Mesendoderm (in vitro differentiated cells): ENCODE results near the gene OR51A4.
"Not testable (repeated sequence)": the region's sequence is repeated elsewhere in the genome, so short reads cannot be mapped to it uniquely, and the experiment has no call there.

Experiments used
- DNase-seq: peaks from one replicate; pipeline ENCODE4 v3.0.0; 2013
- H2AK5ac ChIP-seq: 2 replicates; pipeline ENCODE4 v1.6.1; 2013; ENCODE audit warnings: low read length, inconsistent platforms
- H2BK120ac ChIP-seq: 2 replicates; pipeline ENCODE4 v1.6.1; 2013; ENCODE audit warnings: low read depth, mild to moderate bottlenecking, low read length, moderate library complexity, mixed read lengths
- H2BK15ac ChIP-seq: replicated peaks from 2 replicates; pipeline ENCODE4 v1.6.1; 2013; ENCODE audit warnings: low read depth, mild to moderate bottlenecking, moderate library complexity
- H2BK5ac ChIP-seq: 2 replicates; pipeline ENCODE4 v1.6.1; 2013; ENCODE audit warnings: low read length, inconsistent platforms
- H3K18ac ChIP-seq: 2 replicates; pipeline ENCODE4 v1.6.1; 2013; ENCODE audit warnings: mild to moderate bottlenecking, low read length, mixed read lengths
- H3K23ac ChIP-seq: one replicate; pipeline ENCODE4 v1.6.1; 2013; ENCODE audit warnings: low read length
- H3K27ac ChIP-seq: 2 replicates; pipeline ENCODE4 v1.5.1; 2013; ENCODE audit warnings: low read depth, mild to moderate bottlenecking, inconsistent platforms, low read length, moderate library complexity
- H3K27me3 ChIP-seq: 2 replicates; pipeline ENCODE4 v1.6.1; 2013; ENCODE audit warnings: low read length, control low read depth, mild to moderate bottlenecking, inconsistent platforms; ENCODE audit not compliant: insufficient read depth, poor library complexity
- H3K36me3 ChIP-seq: 2 replicates; pipeline ENCODE4 v1.6.1; 2013; ENCODE audit warnings: low read length, inconsistent platforms; ENCODE audit not compliant: control insufficient read depth, insufficient read depth
- H3K4ac ChIP-seq: one replicate; pipeline ENCODE4 v1.6.1; 2013; ENCODE audit warnings: low read depth, mild to moderate bottlenecking, low read length, moderate library complexity
- H3K4me1 ChIP-seq: 2 replicates; pipeline ENCODE4 v1.6.1; 2013; ENCODE audit warnings: low read depth, low read length, inconsistent platforms; ENCODE audit not compliant: control insufficient read depth
- H3K4me2 ChIP-seq: 2 replicates; pipeline ENCODE4 v1.6.1; 2013; ENCODE audit warnings: low read length
- H3K4me3 ChIP-seq: 2 replicates; pipeline ENCODE4 v1.5.1; 2013; ENCODE audit warnings: mild to moderate bottlenecking, low read length
- H3K56ac ChIP-seq: one replicate; pipeline ENCODE4 v1.6.1; 2013; ENCODE audit warnings: low read length
- H3K79me1 ChIP-seq: 2 replicates; pipeline ENCODE4 v1.6.1; 2013; ENCODE audit warnings: low read length, inconsistent platforms
- H3K79me2 ChIP-seq: 2 replicates; pipeline ENCODE4 v1.6.1; 2013; ENCODE audit warnings: mild to moderate bottlenecking, low read length; ENCODE audit not compliant: control insufficient read depth, insufficient read depth
- H3K9ac ChIP-seq: 2 replicates; pipeline ENCODE4 v1.6.1; 2013; ENCODE audit warnings: low read length, inconsistent platforms
- H4K5ac ChIP-seq: one replicate; pipeline ENCODE4 v1.6.1; 2013; ENCODE audit warnings: low read length
- H4K8ac ChIP-seq: one replicate; pipeline ENCODE4 v1.6.1; 2013; ENCODE audit warnings: low read depth, mild to moderate bottlenecking, control low read depth, low read length, moderate library complexity
- WGBS: extraction: QIAGEN DNeasy Blood & Tissue Kit; methylation state at CpG from one replicate; pipeline ENCODE4 v1.1.7; 2013; ENCODE audit warnings: low lambda C conversion rate, missing lambda C conversion rate; ENCODE audit not compliant: insufficient coverage; ENCODE audit errors: extremely low coverage; 5-methylcytosine and 5-hydroxymethylcytosine counted together

Gene OR51A4

DNA sequence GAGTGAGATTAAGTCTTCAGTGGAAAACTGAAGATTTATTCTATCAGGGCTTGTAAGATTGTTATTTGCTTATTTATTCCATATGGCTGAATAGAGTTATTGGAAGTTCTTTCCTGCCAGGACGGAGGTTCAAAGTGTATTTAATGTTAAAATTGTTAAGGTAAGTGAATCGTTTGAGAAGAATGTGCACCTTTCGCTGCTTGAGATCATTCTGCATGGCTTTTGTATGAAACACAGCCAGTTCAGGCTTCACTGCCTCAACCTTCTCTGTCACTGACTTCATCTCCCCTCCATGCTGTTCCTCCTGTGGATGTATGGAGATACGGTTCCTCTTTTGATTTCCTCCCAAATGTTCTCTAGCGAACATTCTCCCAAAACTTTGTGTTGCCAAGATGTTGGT lies 28.0 kb upstream of the OR51A4 start:
- no peaks in the 10 kb centered on the region for H3K27me3 ChIP-seq
- H2BK5ac ChIP-seq, result no peak overlapping the region
- no peak overlapping the region for H3K4me2 ChIP-seq
- no peak overlapping the region for H3K18ac ChIP-seq
- no peak for DNase-seq
- no peak overlapping the region for H3K23ac ChIP-seq
- H2BK15ac ChIP-seq, result no peak overlapping the region
- H4K8ac ChIP-seq, result no peak overlapping the region
- H3K79me1 ChIP-seq, result no peaks in the 10 kb centered on the region
- H3K4ac ChIP-seq, result no peak overlapping the region
- H3K36me3 ChIP-seq, result no peaks in the 10 kb centered on the region
- no peak overlapping the region for H4K5ac ChIP-seq
- no peak overlapping the region for H2BK120ac ChIP-seq
- no peak overlapping the region for H3K27ac ChIP-seq
- H2AK5ac ChIP-seq, result no peak overlapping the region
- no peak overlapping the region for H3K56ac ChIP-seq
- no peak overlapping the region for H3K4me3 ChIP-seq
- no CpG with 5 or more reads among the region's 5 CpGs for WGBS
- H3K9ac ChIP-seq, result no peak overlapping the region
- H3K79me2 ChIP-seq, result no peaks in the 10 kb centered on the region
- H3K4me1 ChIP-seq, result no peaks in the 10 kb centered on the region

DNA sequence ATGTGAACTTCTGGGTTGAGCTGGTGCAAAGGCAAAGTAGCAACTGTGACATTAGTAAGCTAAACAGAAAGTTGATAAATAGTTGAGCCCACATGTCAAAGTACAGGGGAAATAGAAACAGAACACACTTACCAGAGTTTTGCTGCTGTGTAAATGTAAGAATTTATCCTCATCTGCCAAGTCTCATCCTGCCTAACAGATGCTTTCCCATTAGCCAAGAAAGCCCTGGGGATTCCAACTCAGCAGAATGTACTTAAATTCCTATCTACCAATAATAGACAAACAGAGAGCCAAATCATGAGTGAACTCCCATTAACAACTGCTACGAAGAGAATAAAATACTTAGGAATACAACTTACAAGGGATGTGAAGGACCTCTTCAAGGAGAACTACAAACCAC lies 15.4 kb upstream of the OR51A4 start:
- H3K36me3 ChIP-seq, result no peaks in the 10 kb centered on the region
- no peak overlapping the region for H3K4me3 ChIP-seq
- H3K27me3 ChIP-seq, result no peaks in the 10 kb centered on the region
- H3K4me2 ChIP-seq, result no peak overlapping the region
- no peak overlapping the region for H3K56ac ChIP-seq
- no peaks in the 10 kb centered on the region for H3K79me2 ChIP-seq
- H2AK5ac ChIP-seq, result no peak overlapping the region
- H3K4me1 ChIP-seq, result no peaks in the 10 kb centered on the region
- no peak overlapping the region for H3K18ac ChIP-seq
- no peaks in the 10 kb centered on the region for H3K79me1 ChIP-seq
- H4K8ac ChIP-seq, result no peak overlapping the region
- H2BK5ac ChIP-seq, result no peak overlapping the region
- no peak overlapping the region for H2BK15ac ChIP-seq
- no peak overlapping the region for H3K9ac ChIP-seq
- DNase-seq, result no peak
- H3K27ac ChIP-seq, result no peak overlapping the region
- no peak overlapping the region for H2BK120ac ChIP-seq
- no peak overlapping the region for H4K5ac ChIP-seq
- WGBS, result no CpG with 5 or more reads among the region's 1 CpG
- H3K4ac ChIP-seq, result no peak overlapping the region
- H3K23ac ChIP-seq, result no peak overlapping the region

DNA sequence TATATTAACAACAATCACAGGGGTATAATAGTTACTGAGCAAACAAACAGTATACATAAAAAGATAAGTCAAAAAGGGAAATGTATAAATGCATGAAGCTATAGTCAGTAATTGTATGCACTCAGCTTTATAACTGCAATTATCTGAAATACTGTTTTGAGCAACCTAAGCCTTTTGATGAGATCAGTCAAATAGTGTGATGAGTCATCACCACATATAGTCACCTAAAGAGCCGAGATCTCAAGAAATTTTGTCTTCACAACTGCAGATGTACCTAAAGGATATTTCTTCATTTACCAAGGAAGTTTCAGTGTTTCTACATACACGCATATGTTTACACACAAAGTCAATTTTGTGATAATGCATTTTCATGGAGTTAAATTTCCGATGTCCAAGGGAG lies 13.5 kb upstream of the OR51A4 start:
- H3K79me2 ChIP-seq, result no peaks in the 10 kb centered on the region
- H2BK5ac ChIP-seq, result no peak overlapping the region
- H2BK120ac ChIP-seq, result no peak overlapping the region
- no peak for DNase-seq
- no peaks in the 10 kb centered on the region for H3K4me1 ChIP-seq
- H3K18ac ChIP-seq, result no peak overlapping the region
- no peak overlapping the region for H2BK15ac ChIP-seq
- no peak overlapping the region for H2AK5ac ChIP-seq
- H3K36me3 ChIP-seq, result no peaks in the 10 kb centered on the region
- H3K4ac ChIP-seq, result no peak overlapping the region
- H3K56ac ChIP-seq, result no peak overlapping the region
- H3K4me3 ChIP-seq, result no peak overlapping the region
- no peak overlapping the region for H3K27ac ChIP-seq
- no peaks in the 10 kb centered on the region for H3K79me1 ChIP-seq
- no peaks in the 10 kb centered on the region for H3K27me3 ChIP-seq
- H4K8ac ChIP-seq, result no peak overlapping the region
- H3K9ac ChIP-seq, result no peak overlapping the region
- H4K5ac ChIP-seq, result no peak overlapping the region
- no peak overlapping the region for H3K4me2 ChIP-seq
- WGBS, result no CpG with 5 or more reads among the region's 3 CpGs
- no peak overlapping the region for H3K23ac ChIP-seq

DNA sequence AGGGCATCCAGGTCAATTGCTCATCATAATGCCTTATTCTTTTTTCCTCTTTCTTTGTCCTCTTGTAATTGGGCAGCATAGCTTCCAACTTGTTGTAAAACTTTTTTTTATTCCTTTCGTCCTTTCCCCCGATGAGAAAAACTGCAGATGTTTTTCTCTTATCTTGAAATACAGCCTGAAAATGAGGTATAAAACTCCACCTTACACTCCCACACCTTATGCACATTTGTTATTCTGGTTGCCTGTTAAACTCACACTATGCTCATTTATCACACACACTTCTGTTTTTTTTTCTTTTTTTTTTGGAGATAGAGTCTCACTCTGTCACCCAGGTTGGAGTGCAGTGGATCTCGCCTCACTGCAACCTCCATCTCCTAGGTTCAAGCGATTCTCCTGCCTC lies 10.0 kb upstream of the OR51A4 start:
- no peak overlapping the region for H3K4ac ChIP-seq
- H2BK15ac ChIP-seq, result no peak overlapping the region
- no peak overlapping the region for H3K23ac ChIP-seq
- no peak overlapping the region for H2BK120ac ChIP-seq
- H2AK5ac ChIP-seq, result no peak overlapping the region
- no peaks in the 10 kb centered on the region for H3K27me3 ChIP-seq
- H3K27ac ChIP-seq, result no peak overlapping the region
- H3K79me2 ChIP-seq, result no peaks in the 10 kb centered on the region
- H4K8ac ChIP-seq, result no peak overlapping the region
- no peak overlapping the region for H4K5ac ChIP-seq
- H3K4me1 ChIP-seq, result no peaks in the 10 kb centered on the region
- H3K56ac ChIP-seq, result no peak overlapping the region
- WGBS, result no CpG with 5 or more reads among the region's 4 CpGs
- H3K9ac ChIP-seq, result no peak overlapping the region
- DNase-seq, result no peak
- H3K4me3 ChIP-seq, result no peak overlapping the region
- no peaks in the 10 kb centered on the region for H3K79me1 ChIP-seq
- no peak overlapping the region for H2BK5ac ChIP-seq
- H3K18ac ChIP-seq, result no peak overlapping the region
- no peak overlapping the region for H3K4me2 ChIP-seq
- H3K36me3 ChIP-seq, result no peaks in the 10 kb centered on the region

DNA sequence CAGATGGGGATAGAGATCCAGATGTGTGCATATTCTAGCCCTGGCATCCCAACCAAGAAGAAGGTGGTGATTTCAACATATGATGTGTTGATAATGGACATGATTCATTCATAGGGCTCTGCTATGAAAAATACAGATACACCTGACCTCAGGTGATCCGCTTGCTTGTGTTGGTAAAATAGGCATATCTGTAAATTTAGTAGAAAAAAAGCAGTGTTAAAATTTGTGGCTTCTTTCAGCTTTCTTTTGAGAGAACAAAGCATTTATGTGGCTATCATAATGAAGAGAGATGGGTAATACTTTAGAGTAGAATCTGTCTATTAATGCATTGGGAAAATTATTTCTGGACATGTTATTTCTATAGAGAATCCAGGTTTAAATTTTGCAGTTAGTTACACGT lies 8.2 kb upstream of the OR51A4 start, which contains the start of gene OR51A2:
TSS of gene OR51A2 (minus strand) at position 101 of the 400 bp plus-strand sequence. CDS start at position 101, 0 bp downstream.
- no CpG with 5 or more reads among the region's 2 CpGs for WGBS

DNA sequence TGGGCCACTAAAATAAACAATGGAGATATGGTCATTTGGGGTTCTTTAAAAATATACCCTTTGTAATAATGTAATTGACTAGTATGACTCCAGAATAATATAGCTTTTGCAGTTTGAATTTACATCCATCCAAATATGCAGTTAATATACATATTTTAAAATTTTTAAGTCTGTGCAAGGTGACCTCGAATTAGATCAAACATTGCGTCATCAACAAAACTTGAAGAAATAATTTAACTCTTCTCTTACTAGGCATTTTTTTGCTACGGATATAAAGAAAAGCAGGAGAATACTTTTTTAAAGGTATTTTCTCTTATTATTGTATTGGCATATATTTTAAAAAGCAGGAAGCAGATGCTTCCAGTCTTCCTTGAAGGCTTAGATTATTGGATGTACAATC lies 10.7 kb downstream of the OR51A4 start:
- H3K79me2 ChIP-seq, result no peaks in the 10 kb centered on the region
- no peaks in the 10 kb centered on the region for H3K79me1 ChIP-seq
- H2BK15ac ChIP-seq, result no peak overlapping the region
- no peaks in the 10 kb centered on the region for H3K36me3 ChIP-seq
- no peak for DNase-seq
- H2BK5ac ChIP-seq, result no peak overlapping the region
- no peak overlapping the region for H4K8ac ChIP-seq
- no CpG with 5 or more reads among the region's 3 CpGs for WGBS
- H3K27ac ChIP-seq, result no peak overlapping the region
- H3K23ac ChIP-seq, result no peak overlapping the region
- H2BK120ac ChIP-seq, result no peak overlapping the region
- H3K4me3 ChIP-seq, result no peak overlapping the region
- H4K5ac ChIP-seq, result no peak overlapping the region
- no peak overlapping the region for H3K9ac ChIP-seq
- no peak overlapping the region for H3K56ac ChIP-seq
- H2AK5ac ChIP-seq, result no peak overlapping the region
- no peak overlapping the region for H3K4me2 ChIP-seq
- H3K4me1 ChIP-seq, result no peaks in the 10 kb centered on the region
- H3K4ac ChIP-seq, result no peak overlapping the region
- no peak overlapping the region for H3K18ac ChIP-seq
- H3K27me3 ChIP-seq, result no peaks in the 10 kb centered on the region

More for the DNA sequence above, 8.2 kb upstream of the OR51A4 start, which contains the start of gene OR51A2:
- H3K9ac ChIP-seq, H3K23ac ChIP-seq, H2BK5ac ChIP-seq, H3K27me3 ChIP-seq, H3K79me1 ChIP-seq, H3K4me1 ChIP-seq, H3K36me3 ChIP-seq, H2BK15ac ChIP-seq, H3K79me2 ChIP-seq, H2AK5ac ChIP-seq, H3K4ac ChIP-seq, H2BK120ac ChIP-seq, H3K4me2 ChIP-seq, H3K27ac ChIP-seq, H3K56ac ChIP-seq, H3K18ac ChIP-seq, H3K4me3 ChIP-seq, H4K5ac ChIP-seq, DNase-seq, H4K8ac ChIP-seq: not testable (repeated sequence)
